Measurements from ENCODE around the gene SAA1. TPM values are rescaled to one million over a fixed set of nuclear protein-coding genes. Genes with fewer than 3 reads are reported as not detected.
A peak's percentile ranks its signal among the peaks of the same experiment; 100 is the strongest.
"Not testable (repeated sequence)": the region's sequence is repeated elsewhere in the genome, so short reads cannot be mapped to it uniquely, and the experiment has no call there.

SAA1 gene
- total RNA-seq, 2 donors from 2014 or later: not detected

- peak; percentile 80 for ATAC-seq (replicated peaks)
- Mint-ChIP-seq H3K4me1 (peaks cover 15% of the 10 kb centered on the region), H3K4me3 (peak overlapping the region; percentile 84), H3K27ac (peak overlapping the region; percentile 93)
- not testable (repeated sequence) for H3K9me3 Mint-ChIP-seq; H3K27me3 Mint-ChIP-seq; H3K36me3 Mint-ChIP-seq (ENCODE audit: low read depth)
Measured at GRCh38 chr11:18246379-18247190, 19.5 kb upstream of the SAA1 start.

GRCh38 chr11:18247191-18247581, 18.9 kb upstream of the SAA1 start:
- Mint-ChIP-seq H3K4me3 (peak overlapping the region; percentile 84), H3K27ac (peak overlapping the region; percentile 93), H3K4me1 (peaks cover 15% of the 10 kb centered on the region)
- not testable (repeated sequence) for H3K36me3 Mint-ChIP-seq (ENCODE audit: low read depth); H3K27me3 Mint-ChIP-seq; H3K9me3 Mint-ChIP-seq
- peak; percentile 51 for ATAC-seq (replicated peaks)

DNA sequence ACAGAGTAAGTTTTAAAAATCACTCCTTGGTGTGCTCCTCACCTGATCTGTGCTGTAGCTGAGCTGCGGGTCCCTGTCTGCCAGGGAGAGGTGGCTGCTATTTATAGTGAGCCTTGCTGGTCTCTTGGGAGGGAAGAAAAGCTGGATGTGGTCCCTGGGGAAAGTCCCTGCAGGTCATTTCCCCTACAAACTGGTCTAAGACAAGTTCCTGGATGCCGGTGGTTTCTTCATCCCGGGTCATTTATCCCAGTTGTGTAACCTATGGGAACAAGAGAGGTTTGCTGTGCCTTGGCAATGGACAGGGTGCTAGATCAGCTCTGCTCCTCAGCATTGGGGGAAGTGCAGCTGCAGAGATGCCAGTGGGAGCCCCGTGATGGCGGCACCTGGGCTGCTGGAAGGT, 17.5 kb upstream of the SAA1 start, which contains the start of gene SAA2:
Gene SAA2 (minus strand): TSS at position 108 of the 400 bp plus-strand sequence. CDS start 657 bp downstream, outside the sequence.
- Mint-ChIP-seq H3K27me3 (no peaks in the 10 kb centered on the region), H3K4me3 (no peak within 1 kb of the TSS), H3K27ac (no peak within 1 kb of the TSS), H3K4me1 (peaks cover 15% of the 10 kb centered on the region), H3K36me3 (ENCODE audit: low read depth) (no peaks in the 10 kb centered on the region), H3K9me3 (no peaks in the 10 kb centered on the region)
- no peak for ATAC-seq (replicated peaks)

DNA sequence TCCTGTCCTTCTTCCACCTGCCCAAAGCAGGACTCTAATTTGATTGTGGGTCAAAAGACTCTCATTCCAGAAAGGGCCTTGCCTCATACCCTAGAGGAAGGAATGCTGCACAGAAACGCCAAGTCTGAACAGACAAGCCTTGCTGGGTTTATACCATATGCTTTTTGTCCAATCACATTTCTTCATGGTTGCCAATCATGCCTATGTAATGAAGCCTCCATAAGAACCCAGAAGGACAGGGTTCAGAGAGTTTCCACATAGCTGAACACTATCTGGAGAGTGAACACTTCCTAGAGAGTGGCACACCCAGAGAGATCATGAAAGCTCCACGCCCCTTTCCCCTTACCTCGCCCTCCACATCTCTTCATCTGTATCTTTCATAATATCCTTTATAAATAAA, 12.8 kb upstream of the SAA1 start:
- ATAC-seq (replicated peaks): no peak
- H3K27me3 Mint-ChIP-seq: no peaks in the 10 kb centered on the region
- peak overlapping the region; percentile 5 for H3K27ac Mint-ChIP-seq
- no peaks in the 10 kb centered on the region for H3K9me3 Mint-ChIP-seq
- H3K36me3 Mint-ChIP-seq (ENCODE audit: low read depth): no peaks in the 10 kb centered on the region
- H3K4me1 Mint-ChIP-seq: no peaks in the 10 kb centered on the region
- no peak overlapping the region for H3K4me3 Mint-ChIP-seq

- ATAC-seq (replicated peaks): no peak
- no peaks in the 10 kb centered on the region for H3K27me3 Mint-ChIP-seq
- no peak overlapping the region for H3K4me3 Mint-ChIP-seq
- H3K27ac Mint-ChIP-seq: peak overlapping the region; percentile 5
- H3K9me3 Mint-ChIP-seq: no peaks in the 10 kb centered on the region
- H3K36me3 Mint-ChIP-seq (ENCODE audit: low read depth): no peaks in the 10 kb centered on the region
- H3K4me1 Mint-ChIP-seq: no peaks in the 10 kb centered on the region
Measured at GRCh38 chr11:18253778-18254338, 12.2 kb upstream of the SAA1 start.

- Mint-ChIP-seq H3K4me3 (no peak overlapping the region), H3K36me3 (ENCODE audit: low read depth) (no peaks in the 10 kb centered on the region), H3K4me1 (no peaks in the 10 kb centered on the region), H3K27ac (no peak overlapping the region), H3K27me3 (no peaks in the 10 kb centered on the region), H3K9me3 (no peaks in the 10 kb centered on the region)
- no peak for ATAC-seq (replicated peaks)
Measured at GRCh38 chr11:18254781-18255361, 11.2 kb upstream of the SAA1 start.

- Mint-ChIP-seq H3K27ac (no peak overlapping the region), H3K36me3 (ENCODE audit: low read depth) (no peaks in the 10 kb centered on the region), H3K4me3 (no peak overlapping the region), H3K27me3 (no peaks in the 10 kb centered on the region), H3K4me1 (peaks cover 5% of the 10 kb centered on the region), H3K9me3 (no peaks in the 10 kb centered on the region)
- ATAC-seq (replicated peaks): no peak
Measured at GRCh38 chr11:18259259-18259658, 6.8 kb upstream of the SAA1 start.

- Mint-ChIP-seq H3K4me3 (no peak overlapping the region), H3K27ac (no peak overlapping the region), H3K27me3 (no peaks in the 10 kb centered on the region), H3K9me3 (no peaks in the 10 kb centered on the region), H3K4me1 (peaks cover 5% of the 10 kb centered on the region), H3K36me3 (ENCODE audit: low read depth) (no peaks in the 10 kb centered on the region)
- ATAC-seq (replicated peaks): no peak
Measured at GRCh38 chr11:18261721-18262120, 4.3 kb upstream of the SAA1 start.

GRCh38 chr11:18262681-18263350, 3.2 kb upstream of the SAA1 start:
- H3K4me3 Mint-ChIP-seq; H3K9me3 Mint-ChIP-seq; H3K4me1 Mint-ChIP-seq; H3K27me3 Mint-ChIP-seq; H3K36me3 Mint-ChIP-seq (ENCODE audit: low read depth); H3K27ac Mint-ChIP-seq; ATAC-seq (replicated peaks): not testable (repeated sequence)

- peak; percentile 42 for ATAC-seq (replicated peaks)
- no peaks in the 10 kb centered on the region for H3K27me3 Mint-ChIP-seq
- H3K27ac Mint-ChIP-seq: no peak overlapping the region
- H3K4me1 Mint-ChIP-seq: peaks cover 5% of the 10 kb centered on the region
- no peaks in the 10 kb centered on the region for H3K9me3 Mint-ChIP-seq
- no peak overlapping the region for H3K4me3 Mint-ChIP-seq
- no peaks in the 10 kb centered on the region for H3K36me3 Mint-ChIP-seq (ENCODE audit: low read depth)
Measured at GRCh38 chr11:18264035-18264434, 2.0 kb upstream of the SAA1 start.

- Mint-ChIP-seq H3K36me3 (ENCODE audit: low read depth) (no peaks in the 10 kb centered on the region), H3K27me3 (no peaks in the 10 kb centered on the region), H3K9me3 (no peaks in the 10 kb centered on the region), H3K4me1 (peaks cover 5% of the 10 kb centered on the region), H3K27ac (no peak overlapping the region), H3K4me3 (no peak overlapping the region)
- ATAC-seq (replicated peaks): no peak
Measured at GRCh38 chr11:18264677-18265555, 1.1 kb upstream of the SAA1 start.

DNA sequence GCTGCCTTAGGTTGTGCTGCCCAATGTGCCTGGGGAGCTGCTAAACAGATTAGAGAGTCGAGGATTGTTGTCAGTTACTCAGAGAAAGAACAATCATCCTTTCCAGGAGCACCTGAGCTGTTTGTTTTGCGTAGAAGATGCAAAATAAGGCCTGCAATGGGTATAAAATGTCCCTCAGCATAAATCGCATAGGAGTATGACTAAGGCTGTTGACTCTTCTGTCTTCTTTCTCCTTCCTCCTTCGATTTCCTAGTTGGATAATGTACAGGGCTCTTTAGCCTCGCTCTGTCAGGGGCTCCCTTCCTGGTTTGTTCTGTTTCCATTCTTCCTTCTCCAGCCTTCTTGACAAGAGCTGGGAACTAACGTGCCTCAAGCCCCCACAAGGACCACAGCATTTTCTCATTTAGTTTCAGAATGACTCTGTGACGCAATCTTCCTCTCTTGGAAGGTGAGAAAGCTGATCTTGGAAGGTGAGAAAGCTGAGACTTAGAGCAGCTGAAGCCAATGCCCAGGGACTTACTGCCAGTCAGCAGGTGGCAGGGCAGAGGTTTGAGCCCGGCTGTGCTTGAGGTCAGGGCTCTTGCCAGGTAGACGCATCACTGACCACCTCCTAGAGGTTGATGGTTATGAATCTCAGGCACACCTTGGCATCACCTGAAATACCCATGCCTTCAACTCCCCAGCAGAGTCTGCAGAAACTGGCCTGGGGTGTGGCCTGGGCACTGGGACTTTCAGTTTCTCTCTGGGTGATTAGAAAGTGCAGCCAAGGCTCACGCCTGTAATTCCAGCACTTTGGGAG, 1.5 kb downstream of the SAA1 start:
- not testable (repeated sequence) for H3K9me3 Mint-ChIP-seq; H3K36me3 Mint-ChIP-seq (ENCODE audit: low read depth); H3K27me3 Mint-ChIP-seq; H3K4me1 Mint-ChIP-seq
- Mint-ChIP-seq H3K27ac (peak overlapping the region; percentile 78), H3K4me3 (peak overlapping the region; percentile 61)
- peak; percentile 87 for ATAC-seq (replicated peaks)

- ATAC-seq (replicated peaks); H3K27ac Mint-ChIP-seq; H3K27me3 Mint-ChIP-seq; H3K4me3 Mint-ChIP-seq; H3K9me3 Mint-ChIP-seq; H3K36me3 Mint-ChIP-seq (ENCODE audit: low read depth); H3K4me1 Mint-ChIP-seq: not testable (repeated sequence)
Measured at GRCh38 chr11:18269252-18269651, 3.2 kb downstream of the SAA1 start.

Measured in activated T-helper 17 cell treated with anti-CD3 and anti-CD28 coated beads, Interleukin-2, amount 50 U/mL, for 72 hours (primary cell).